Osteocyte (in vitro differentiated cells): ENCODE data around the gene FAM118A. TPM values are rescaled to one million over a fixed set of nuclear protein-coding genes. Genes with fewer than 3 reads are reported as not detected.
A peak's percentile ranks its signal among the peaks of the same experiment; 100 is the strongest.
"Not testable (repeated sequence)": the region's sequence is repeated elsewhere in the genome, so short reads cannot be mapped to it uniquely, and the experiment has no call there.

ENCODE experiments used
- DNase-seq: peaks from one replicate; pipeline ENCODE4 v3.0.0; 2021; ENCODE audit warnings: mixed read lengths; ENCODE audit not compliant: unreplicated experiment; ENCODE audit errors: extremely low spot score
- H3K27ac Mint-ChIP-seq: one replicate; pipeline ENCODE4 v1.8.0; 2021; ENCODE audit warnings: mild to moderate bottlenecking, mixed read lengths; ENCODE audit not compliant: unreplicated experiment
- H3K27me3 Mint-ChIP-seq: one replicate; pipeline ENCODE4 v1.8.0; 2021; ENCODE audit warnings: mixed read lengths; ENCODE audit not compliant: unreplicated experiment
- H3K36me3 Mint-ChIP-seq: one replicate; pipeline ENCODE4 v1.8.0; 2021; ENCODE audit warnings: mixed read lengths; ENCODE audit not compliant: unreplicated experiment
- H3K4me1 Mint-ChIP-seq: one replicate; pipeline ENCODE4 v1.8.0; 2021; ENCODE audit warnings: mixed read lengths; ENCODE audit not compliant: unreplicated experiment
- H3K4me3 Mint-ChIP-seq: one replicate; pipeline ENCODE4 v1.8.0; 2021; ENCODE audit warnings: mild to moderate bottlenecking, moderate library complexity, mixed read lengths; ENCODE audit not compliant: unreplicated experiment
- H3K9me3 Mint-ChIP-seq: one replicate; pipeline ENCODE4 v1.8.0; 2021; ENCODE audit warnings: mixed read lengths; ENCODE audit not compliant: unreplicated experiment
- CTCF ChIP-seq: fragments of 200-600 bp; sonication (generic); IDR thresholded peaks from 2 replicates; pipeline ENCODE4 v1.5.0; 2021; ENCODE audit warnings: antibody characterized with exemption, mild to moderate bottlenecking, moderate library complexity
- total RNA-seq: library from RNA; stranded (reverse); gene quantifications from 2 replicates; pipeline ENCODE4 v1.2.1, GENCODE V29; 2021

The FAM118A gene
- total RNA-seq, 1 donor from 2014 or later: 110 TPM

- Mint-ChIP-seq H3K9me3 (no peaks in the 10 kb centered on the region), H3K4me3 (no peak overlapping the region), H3K27me3 (no peaks in the 10 kb centered on the region), H3K4me1 (peaks cover 24% of the 10 kb centered on the region), H3K36me3 (no peaks in the 10 kb centered on the region), H3K27ac (no peak overlapping the region)
- DNase-seq: no peak
- no peak for TF ChIP-seq CTCF
Observed at GRCh38 chr22:45276507-45277105, 33.1 kb upstream of the FAM118A start.

- peaks cover 18% of the 10 kb centered on the region for H3K4me1 Mint-ChIP-seq
- H3K27ac Mint-ChIP-seq, H3K4me3 Mint-ChIP-seq, H3K9me3 Mint-ChIP-seq, DNase-seq, H3K36me3 Mint-ChIP-seq, H3K27me3 Mint-ChIP-seq: not testable (repeated sequence)
Observed at GRCh38 chr22:45277720-45278119, 32.0 kb upstream of the FAM118A start.

- H3K27ac Mint-ChIP-seq: no peak overlapping the region
- TF ChIP-seq CTCF: no peak
- H3K27me3 Mint-ChIP-seq: peaks cover 4% of the 10 kb centered on the region
- H3K9me3 Mint-ChIP-seq: no peaks in the 10 kb centered on the region
- no peak overlapping the region for H3K4me3 Mint-ChIP-seq
- peaks cover 18% of the 10 kb centered on the region for H3K4me1 Mint-ChIP-seq
- DNase-seq: no peak
- no peaks in the 10 kb centered on the region for H3K36me3 Mint-ChIP-seq
Observed at GRCh38 chr22:45278125-45278524, 31.6 kb upstream of the FAM118A start.

GRCh38 chr22:45280587-45280980 is 29.1 kb upstream of the FAM118A start:
- Mint-ChIP-seq H3K4me3 (no peak overlapping the region), H3K27ac (peak overlapping the region; percentile 73), H3K36me3 (no peaks in the 10 kb centered on the region), H3K27me3 (peaks cover 11% of the 10 kb centered on the region), H3K4me1 (peaks cover 26% of the 10 kb centered on the region), H3K9me3 (no peaks in the 10 kb centered on the region)
- TF ChIP-seq CTCF: no peak
- DNase-seq: no peak

GRCh38 chr22:45281010-45281409 is 28.7 kb upstream of the FAM118A start:
- peaks cover 11% of the 10 kb centered on the region for H3K27me3 Mint-ChIP-seq
- DNase-seq: no peak
- no peak for TF ChIP-seq CTCF
- peaks cover 26% of the 10 kb centered on the region for H3K4me1 Mint-ChIP-seq
- H3K9me3 Mint-ChIP-seq: no peaks in the 10 kb centered on the region
- no peak overlapping the region for H3K4me3 Mint-ChIP-seq
- H3K27ac Mint-ChIP-seq: no peak overlapping the region
- no peaks in the 10 kb centered on the region for H3K36me3 Mint-ChIP-seq
